HG02798 (cell line): ENCODE data around the gene NDUFC2.
"Not testable (repeated sequence)": the region's sequence is repeated elsewhere in the genome, so short reads cannot be mapped to it uniquely, and the experiment has no call there.

Source experiments
- ATAC-seq: cut with Tn5 transposase; IDR thresholded peaks from one replicate; pipeline ENCODE4 v1.9.1; 2021; ENCODE audit warnings: mild to moderate bottlenecking; ENCODE audit not compliant: unreplicated experiment, poor library complexity

Gene NDUFC2

GRCh38 chr11:78080818-78081495, 1.3 kb upstream of the NDUFC2 start:
- ATAC-seq: no peak

- ATAC-seq: no peak
Measured at GRCh38 chr11:78080084-78080817, 589 bp upstream of the NDUFC2 start.

- ATAC-seq: no peak
Measured at GRCh38 chr11:78078218-78079167, 1.2 kb downstream of the NDUFC2 start.

- ATAC-seq: not testable (repeated sequence)
Measured at GRCh38 chr11:78077592-78077991, 2.1 kb downstream of the NDUFC2 start.

- ATAC-seq: no peak
Measured at GRCh38 chr11:78076733-78077403, 2.8 kb downstream of the NDUFC2 start.

- ATAC-seq: no peak
Measured at GRCh38 chr11:78074756-78075155, 4.9 kb downstream of the NDUFC2 start.

- no peak for ATAC-seq
Measured at GRCh38 chr11:78072455-78072854, 7.2 kb downstream of the NDUFC2 start.

- ATAC-seq: no peak
Measured at GRCh38 chr11:78071717-78072116, 7.9 kb downstream of the NDUFC2 start.

GRCh38 chr11:78070621-78071020, 9.0 kb downstream of the NDUFC2 start:
- no peak for ATAC-seq

- no peak for ATAC-seq
Measured at GRCh38 chr11:78069465-78069864, 10.2 kb downstream of the NDUFC2 start.

GRCh38 chr11:78067704-78068103, 12.0 kb downstream of the NDUFC2 start:
- no peak for ATAC-seq

DNA sequence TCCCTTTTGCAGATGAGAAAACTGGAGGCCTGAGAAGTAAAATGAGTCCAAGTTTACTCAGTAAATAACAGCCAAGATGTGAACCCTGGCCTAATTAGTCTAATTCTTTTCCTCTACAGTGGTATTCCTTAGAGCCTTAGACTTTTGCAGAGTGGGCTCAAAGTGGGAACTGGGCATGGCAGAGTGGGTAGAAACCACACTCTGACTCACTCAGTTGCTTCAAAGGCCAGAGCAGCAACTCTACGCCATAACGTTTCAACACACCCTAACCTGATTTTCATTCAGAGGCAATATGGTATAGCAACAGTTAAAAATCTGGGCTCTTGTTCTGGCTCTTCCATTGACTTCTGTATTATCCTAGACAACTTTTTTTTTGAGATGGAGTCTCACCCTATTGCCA, 13.2 kb downstream of the NDUFC2 start:
- ATAC-seq: no peak

GRCh38 chr11:78065203-78065602, 14.5 kb downstream of the NDUFC2 start:
- ATAC-seq: no peak

DNA sequence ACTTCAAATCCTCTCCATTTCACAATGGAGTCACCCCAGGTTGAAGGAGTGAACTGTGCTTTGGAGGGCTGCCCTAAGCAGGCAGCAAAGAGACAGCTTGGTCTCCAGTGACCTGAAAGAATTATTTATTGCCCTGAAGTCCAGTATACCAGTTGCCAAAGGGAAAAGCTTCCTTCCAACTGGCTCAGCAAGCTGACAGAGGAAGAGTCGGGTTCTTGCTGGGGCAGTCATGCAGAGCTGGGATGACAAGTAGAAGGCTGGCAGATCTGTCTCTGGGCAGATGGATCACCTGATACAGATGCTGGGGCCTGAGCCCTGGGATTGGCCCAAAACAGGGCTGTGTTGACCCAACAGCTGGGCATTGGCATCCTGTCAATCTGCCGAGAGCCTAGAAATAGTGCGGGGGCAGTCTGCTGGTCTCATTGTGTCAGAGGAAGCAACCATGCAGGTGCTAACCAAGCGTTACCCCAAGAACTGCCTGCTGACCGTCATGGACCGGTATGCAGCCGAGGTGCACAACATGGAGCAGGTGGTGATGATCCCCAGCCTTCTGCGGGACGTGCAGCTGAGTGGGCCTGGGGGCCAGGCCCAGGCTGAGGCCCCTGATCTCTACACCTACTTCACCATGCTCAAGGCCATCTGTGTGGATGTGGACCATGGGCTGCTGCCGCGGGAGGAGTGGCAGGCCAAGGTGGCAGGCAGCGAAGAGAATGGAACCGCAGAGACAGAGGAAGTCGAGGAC, 16.1 kb downstream of the NDUFC2 start, which contains the start of gene THRSP:
TSS of gene THRSP (plus strand) at position 422 of the 742 bp plus-strand sequence. CDS start at position 443, 21 bp downstream.
- ATAC-seq: no peak

DNA sequence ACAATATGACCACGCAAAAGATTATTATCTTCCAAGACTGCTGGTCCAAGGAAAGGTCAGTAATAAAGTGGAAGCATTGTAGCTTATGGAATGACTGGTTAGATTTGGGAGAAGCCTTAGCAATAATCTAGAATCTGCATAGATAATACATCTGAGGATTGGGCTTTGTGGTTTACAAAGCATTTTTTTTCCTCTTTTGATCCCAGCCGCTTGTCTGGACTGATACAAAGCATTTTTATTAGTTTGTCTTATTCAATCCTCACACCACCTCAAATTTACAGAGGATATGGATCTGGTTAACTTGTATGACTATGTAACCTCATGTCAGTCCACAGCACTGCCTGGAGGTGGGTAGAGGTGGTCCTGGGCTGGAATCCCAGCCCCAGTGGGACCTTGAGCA, 17.0 kb downstream of the NDUFC2 start:
- no peak for ATAC-seq

DNA sequence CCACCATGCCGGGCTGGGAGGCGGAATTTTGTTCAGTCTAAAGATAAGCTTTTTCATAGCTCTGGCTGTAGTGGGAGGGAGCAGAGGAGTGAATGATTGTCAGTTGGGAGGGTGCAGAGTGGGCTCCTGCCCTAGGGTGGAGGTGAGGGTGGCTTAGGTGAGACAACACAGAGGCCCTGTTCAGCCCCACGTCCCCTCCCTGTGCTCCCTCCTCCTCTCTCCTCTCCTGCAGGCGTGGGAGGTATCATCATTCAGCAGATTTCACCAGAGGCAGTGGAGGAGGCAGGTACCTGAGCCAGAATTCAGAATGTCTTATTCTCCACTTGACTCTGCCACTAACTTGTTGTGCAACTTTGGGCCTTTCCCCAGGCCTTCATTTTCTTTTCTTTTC, 17.7 kb downstream of the NDUFC2 start:
- ATAC-seq: no peak

- no peak for ATAC-seq
Measured at GRCh38 chr11:78061088-78061920, 18.4 kb downstream of the NDUFC2 start.

- ATAC-seq: no peak
Measured at GRCh38 chr11:78060533-78060932, 19.1 kb downstream of the NDUFC2 start.
